ENCODE results near the gene SLX4IP. TPM values are rescaled to one million over a fixed set of nuclear protein-coding genes. Genes with fewer than 3 reads are reported as not detected.

SLX4IP gene
- total RNA-seq, 1 experiment from 2014 or later, result 11.1 TPM

GRCh38 chr20:10487142-10488136, 52.3 kb downstream of the SLX4IP start (continued):
- TF ChIP-seq CEBPB (IDR thresholded peaks at IDR 0.05; ENCODE audit: low read depth), result no peak

DNA sequence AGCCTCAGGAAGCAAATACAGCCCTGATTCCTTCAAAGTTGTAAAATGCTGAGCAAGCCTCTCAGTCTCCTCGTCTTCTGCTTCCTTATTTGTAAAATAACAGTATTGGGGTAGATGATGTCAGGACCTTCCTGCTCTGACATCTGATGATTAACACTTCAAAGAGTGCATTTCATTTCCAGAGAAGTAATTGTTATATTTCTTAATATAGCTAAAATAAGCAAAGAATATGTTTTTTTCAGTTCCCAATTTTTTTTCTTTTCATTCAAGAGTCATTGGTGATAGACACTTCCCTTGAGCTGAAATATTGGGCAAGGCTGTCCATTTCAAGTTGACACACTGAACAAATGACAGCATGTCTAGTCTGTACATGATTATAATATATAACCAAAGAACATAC, 53.4 kb downstream of the SLX4IP start:
- RAD21 ChIA-PET (ENCODE audit: low non-redundant PET in 1 of 2, low total read pairs in 2 of 2, uncharacterized antibody in 2 of 2, unreplicated experiment in 2 of 2), result no interaction called here
- intact Hi-C loops (cut with micrococcal nuclease), result no loop called here
- H3K27ac ChIP-seq (ENCODE audit: low read depth, low read length), result no peak overlapping the region
- H4K20me1 ChIP-seq (ENCODE audit: insufficient read depth), result no peaks in the 10 kb centered on the region
- no peak for DNase-seq (ENCODE audit: low read depth, low spot score)
- H3K9me3 ChIP-seq (ENCODE audit: control insufficient read depth in 1 of 2, insufficient read depth in 1 of 2, low read depth in 1 of 2, low read length in 2 of 2), result no peaks in the 10 kb centered on the region
- no peak for ATAC-seq
- no peak overlapping the region for H3K9ac ChIP-seq (ENCODE audit: low read length)
- no peaks in the 10 kb centered on the region for H3K9me2 ChIP-seq (ENCODE audit: insufficient read depth)
- no peaks in the 10 kb centered on the region for H3K36me3 ChIP-seq (ENCODE audit: control insufficient read depth in 1 of 2, insufficient read depth in 2 of 2, low read length in 2 of 2)
- H3K4me3 ChIP-seq (replicated peaks in 1 of 2; ENCODE audit: low read depth in 1 of 2, low read length in 2 of 2), result no peak overlapping the region
- H3K4me2 ChIP-seq (ENCODE audit: low read length), result no peak overlapping the region
- no peak overlapping the region for H2AFZ ChIP-seq (ENCODE audit: low read depth, low read length, poor library complexity, severe bottlenecking)
- peaks cover 0 to 23% of the 10 kb centered on the region in 2 experiments; a peak in 2 of 4 replicates for H3K4me1 ChIP-seq (ENCODE audit: control insufficient read depth in 1 of 2, insufficient read depth in 2 of 2, low read length in 2 of 2)
- H3K79me2 ChIP-seq (ENCODE audit: insufficient read depth, low read length), result peaks cover 6% of the 10 kb centered on the region; the same call in 1 of the 2 replicates
- BruUV-seq (replicated peaks), result no TSS peak
- TF ChIP-seq RAD21 (IDR thresholded peaks at IDR 0.05; ENCODE audit: low read depth), result no peak
- no peak for TF ChIP-seq SRF (IDR thresholded peaks at IDR 0.05; ENCODE audit: low read depth)
- TF ChIP-seq, protein P1, sequence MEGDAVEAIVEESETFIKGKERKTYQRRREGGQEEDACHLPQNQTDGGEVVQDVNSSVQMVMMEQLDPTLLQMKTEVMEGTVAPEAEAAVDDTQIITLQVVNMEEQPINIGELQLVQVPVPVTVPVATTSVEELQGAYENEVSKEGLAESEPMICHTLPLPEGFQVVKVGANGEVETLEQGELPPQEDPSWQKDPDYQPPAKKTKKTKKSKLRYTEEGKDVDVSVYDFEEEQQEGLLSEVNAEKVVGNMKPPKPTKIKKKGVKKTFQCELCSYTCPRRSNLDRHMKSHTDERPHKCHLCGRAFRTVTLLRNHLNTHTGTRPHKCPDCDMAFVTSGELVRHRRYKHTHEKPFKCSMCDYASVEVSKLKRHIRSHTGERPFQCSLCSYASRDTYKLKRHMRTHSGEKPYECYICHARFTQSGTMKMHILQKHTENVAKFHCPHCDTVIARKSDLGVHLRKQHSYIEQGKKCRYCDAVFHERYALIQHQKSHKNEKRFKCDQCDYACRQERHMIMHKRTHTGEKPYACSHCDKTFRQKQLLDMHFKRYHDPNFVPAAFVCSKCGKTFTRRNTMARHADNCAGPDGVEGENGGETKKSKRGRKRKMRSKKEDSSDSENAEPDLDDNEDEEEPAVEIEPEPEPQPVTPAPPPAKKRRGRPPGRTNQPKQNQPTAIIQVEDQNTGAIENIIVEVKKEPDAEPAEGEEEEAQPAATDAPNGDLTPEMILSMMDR (IDR thresholded peaks at IDR 0.05 in 2 of 3, conservative IDR thresholded peaks at IDR 0.05 in 1 of 3; ENCODE audit: borderline replicate concordance in 1 of 3, insufficient read depth in 1 of 3, low read depth in 2 of 3, low read length in 2 of 3), result no peak
- TF ChIP-seq SP1 (IDR thresholded peaks at IDR 0.05; ENCODE audit: low read depth), result no peak
- TF ChIP-seq, protein P2, sequence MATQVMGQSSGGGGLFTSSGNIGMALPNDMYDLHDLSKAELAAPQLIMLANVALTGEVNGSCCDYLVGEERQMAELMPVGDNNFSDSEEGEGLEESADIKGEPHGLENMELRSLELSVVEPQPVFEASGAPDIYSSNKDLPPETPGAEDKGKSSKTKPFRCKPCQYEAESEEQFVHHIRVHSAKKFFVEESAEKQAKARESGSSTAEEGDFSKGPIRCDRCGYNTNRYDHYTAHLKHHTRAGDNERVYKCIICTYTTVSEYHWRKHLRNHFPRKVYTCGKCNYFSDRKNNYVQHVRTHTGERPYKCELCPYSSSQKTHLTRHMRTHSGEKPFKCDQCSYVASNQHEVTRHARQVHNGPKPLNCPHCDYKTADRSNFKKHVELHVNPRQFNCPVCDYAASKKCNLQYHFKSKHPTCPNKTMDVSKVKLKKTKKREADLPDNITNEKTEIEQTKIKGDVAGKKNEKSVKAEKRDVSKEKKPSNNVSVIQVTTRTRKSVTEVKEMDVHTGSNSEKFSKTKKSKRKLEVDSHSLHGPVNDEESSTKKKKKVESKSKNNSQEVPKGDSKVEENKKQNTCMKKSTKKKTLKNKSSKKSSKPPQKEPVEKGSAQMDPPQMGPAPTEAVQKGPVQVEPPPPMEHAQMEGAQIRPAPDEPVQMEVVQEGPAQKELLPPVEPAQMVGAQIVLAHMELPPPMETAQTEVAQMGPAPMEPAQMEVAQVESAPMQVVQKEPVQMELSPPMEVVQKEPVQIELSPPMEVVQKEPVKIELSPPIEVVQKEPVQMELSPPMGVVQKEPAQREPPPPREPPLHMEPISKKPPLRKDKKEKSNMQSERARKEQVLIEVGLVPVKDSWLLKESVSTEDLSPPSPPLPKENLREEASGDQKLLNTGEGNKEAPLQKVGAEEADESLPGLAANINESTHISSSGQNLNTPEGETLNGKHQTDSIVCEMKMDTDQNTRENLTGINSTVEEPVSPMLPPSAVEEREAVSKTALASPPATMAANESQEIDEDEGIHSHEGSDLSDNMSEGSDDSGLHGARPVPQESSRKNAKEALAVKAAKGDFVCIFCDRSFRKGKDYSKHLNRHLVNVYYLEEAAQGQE (IDR thresholded peaks at IDR 0.05; ENCODE audit: low read depth), result no peak
- TF ChIP-seq POLR2A (IDR thresholded peaks at IDR 0.05; ENCODE audit: borderline replicate concordance, extremely low read depth, insufficient read depth, insufficient read length), result no peak
- TF ChIP-seq, protein P3, sequence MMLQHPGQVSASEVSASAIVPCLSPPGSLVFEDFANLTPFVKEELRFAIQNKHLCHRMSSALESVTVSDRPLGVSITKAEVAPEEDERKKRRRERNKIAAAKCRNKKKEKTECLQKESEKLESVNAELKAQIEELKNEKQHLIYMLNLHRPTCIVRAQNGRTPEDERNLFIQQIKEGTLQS (IDR thresholded peaks at IDR 0.05), result no peak
- no peak for TF ChIP-seq EZH2 (IDR thresholded peaks at IDR 0.05)
- no peak for TF ChIP-seq FOSL1 (IDR thresholded peaks at IDR 0.05; ENCODE audit: low read depth)
- no peak for TF ChIP-seq YY1 (IDR thresholded peaks at IDR 0.05; ENCODE audit: extremely low read depth, insufficient replicate concordance, low read depth, low read length)
- no peak for TF ChIP-seq SIN3A (IDR thresholded peaks at IDR 0.05; ENCODE audit: low read depth)
- no peak for TF ChIP-seq CBX3 (IDR thresholded peaks at IDR 0.05; ENCODE audit: low read depth)
- no peak for TF ChIP-seq TCF7L2 (IDR thresholded peaks at IDR 0.05; ENCODE audit: borderline replicate concordance, extremely low read depth, insufficient read depth, insufficient read length)
- no peak for TF ChIP-seq MAX (IDR thresholded peaks at IDR 0.05)
- H3K27me3 ChIP-seq (ENCODE audit: insufficient read depth, low read length), result no peaks in the 10 kb centered on the region
- POLR2A ChIA-PET, result no interaction called here
- CTCF ChIA-PET, result interaction anchor here (1.6 kb wide), 1 partner anchor 10 kb away, joined by 4 read pairs; no protein-coding TSS in a partner anchor

Data from HCT116 (cell line).